Mesendoderm (in vitro differentiated cells): ENCODE results near the gene PXMP4.
A peak's percentile ranks its signal among the peaks of the same experiment; 100 is the strongest.

ENCODE experiments used
- DNase-seq: peaks from one replicate; pipeline ENCODE4 v3.0.0; 2013
- H2AK5ac ChIP-seq: 2 replicates; pipeline ENCODE4 v1.6.1; 2013; ENCODE audit warnings: low read length, inconsistent platforms
- H2BK120ac ChIP-seq: 2 replicates; pipeline ENCODE4 v1.6.1; 2013; ENCODE audit warnings: low read depth, mild to moderate bottlenecking, low read length, moderate library complexity, mixed read lengths
- H2BK15ac ChIP-seq: replicated peaks from 2 replicates; pipeline ENCODE4 v1.6.1; 2013; ENCODE audit warnings: low read depth, mild to moderate bottlenecking, moderate library complexity
- H2BK5ac ChIP-seq: 2 replicates; pipeline ENCODE4 v1.6.1; 2013; ENCODE audit warnings: low read length, inconsistent platforms
- H3K18ac ChIP-seq: 2 replicates; pipeline ENCODE4 v1.6.1; 2013; ENCODE audit warnings: mild to moderate bottlenecking, low read length, mixed read lengths
- H3K23ac ChIP-seq: one replicate; pipeline ENCODE4 v1.6.1; 2013; ENCODE audit warnings: low read length
- H3K27ac ChIP-seq: 2 replicates; pipeline ENCODE4 v1.5.1; 2013; ENCODE audit warnings: low read depth, mild to moderate bottlenecking, inconsistent platforms, low read length, moderate library complexity
- H3K27me3 ChIP-seq: 2 replicates; pipeline ENCODE4 v1.6.1; 2013; ENCODE audit warnings: low read length, control low read depth, mild to moderate bottlenecking, inconsistent platforms; ENCODE audit not compliant: insufficient read depth, poor library complexity
- H3K36me3 ChIP-seq: 2 replicates; pipeline ENCODE4 v1.6.1; 2013; ENCODE audit warnings: low read length, inconsistent platforms; ENCODE audit not compliant: control insufficient read depth, insufficient read depth
- H3K4ac ChIP-seq: one replicate; pipeline ENCODE4 v1.6.1; 2013; ENCODE audit warnings: low read depth, mild to moderate bottlenecking, low read length, moderate library complexity
- H3K4me1 ChIP-seq: 2 replicates; pipeline ENCODE4 v1.6.1; 2013; ENCODE audit warnings: low read depth, low read length, inconsistent platforms; ENCODE audit not compliant: control insufficient read depth
- H3K4me2 ChIP-seq: 2 replicates; pipeline ENCODE4 v1.6.1; 2013; ENCODE audit warnings: low read length
- H3K4me3 ChIP-seq: 2 replicates; pipeline ENCODE4 v1.5.1; 2013; ENCODE audit warnings: mild to moderate bottlenecking, low read length
- H3K56ac ChIP-seq: one replicate; pipeline ENCODE4 v1.6.1; 2013; ENCODE audit warnings: low read length
- H3K79me1 ChIP-seq: 2 replicates; pipeline ENCODE4 v1.6.1; 2013; ENCODE audit warnings: low read length, inconsistent platforms
- H3K79me2 ChIP-seq: 2 replicates; pipeline ENCODE4 v1.6.1; 2013; ENCODE audit warnings: mild to moderate bottlenecking, low read length; ENCODE audit not compliant: control insufficient read depth, insufficient read depth
- H3K9ac ChIP-seq: 2 replicates; pipeline ENCODE4 v1.6.1; 2013; ENCODE audit warnings: low read length, inconsistent platforms
- H4K5ac ChIP-seq: one replicate; pipeline ENCODE4 v1.6.1; 2013; ENCODE audit warnings: low read length
- H4K8ac ChIP-seq: one replicate; pipeline ENCODE4 v1.6.1; 2013; ENCODE audit warnings: low read depth, mild to moderate bottlenecking, control low read depth, low read length, moderate library complexity
- WGBS: extraction: QIAGEN DNeasy Blood & Tissue Kit; methylation state at CpG from one replicate; pipeline ENCODE4 v1.1.7; 2013; ENCODE audit warnings: low lambda C conversion rate, missing lambda C conversion rate; ENCODE audit not compliant: insufficient coverage; ENCODE audit errors: extremely low coverage; 5-methylcytosine and 5-hydroxymethylcytosine counted together

Gene PXMP4

GRCh38 chr20:33739493-33739892 is 19.4 kb upstream of the PXMP4 start:
- Histone ChIP-seq H3K56ac (no peak overlapping the region), H3K36me3 (no peaks in the 10 kb centered on the region), H3K79me1 (no peaks in the 10 kb centered on the region), H3K27me3 (no peaks in the 10 kb centered on the region), H3K4me3 (no peak overlapping the region), H3K4ac (no peak overlapping the region), H2AK5ac (no peak overlapping the region), H2BK15ac (no peak overlapping the region), H3K23ac (no peak overlapping the region), H2BK5ac (no peak overlapping the region), H3K79me2 (no peaks in the 10 kb centered on the region), H4K8ac (no peak overlapping the region), H3K4me1 (no peaks in the 10 kb centered on the region), H3K4me2 (no peak overlapping the region), H3K9ac (no peak overlapping the region), H4K5ac (no peak overlapping the region), H3K18ac (no peak overlapping the region), H3K27ac (no peak overlapping the region), H2BK120ac (no peak overlapping the region)
- no CpG with 5 or more reads among the region's 7 CpGs for WGBS
- DNase-seq, result no peak

GRCh38 chr20:33736962-33737361 is 16.9 kb upstream of the PXMP4 start:
- H3K4me3 ChIP-seq, result no peak overlapping the region
- no peak overlapping the region for H2BK15ac ChIP-seq
- WGBS, result no CpG with 5 or more reads among the region's 3 CpGs
- no peak overlapping the region for H3K9ac ChIP-seq
- no peak overlapping the region for H3K56ac ChIP-seq
- no peak overlapping the region for H3K18ac ChIP-seq
- H2BK5ac ChIP-seq, result no peak overlapping the region
- no peak overlapping the region for H4K8ac ChIP-seq
- H3K79me1 ChIP-seq, result no peaks in the 10 kb centered on the region
- H3K79me2 ChIP-seq, result no peaks in the 10 kb centered on the region
- H2AK5ac ChIP-seq, result no peak overlapping the region
- DNase-seq, result no peak
- peaks cover 5% of the 10 kb centered on the region for H3K4me1 ChIP-seq
- no peaks in the 10 kb centered on the region for H3K36me3 ChIP-seq
- no peak overlapping the region for H3K4me2 ChIP-seq
- no peak overlapping the region for H4K5ac ChIP-seq
- H3K23ac ChIP-seq, result no peak overlapping the region
- no peak overlapping the region for H3K27ac ChIP-seq
- no peaks in the 10 kb centered on the region for H3K27me3 ChIP-seq
- H3K4ac ChIP-seq, result no peak overlapping the region
- H2BK120ac ChIP-seq, result no peak overlapping the region

- Histone ChIP-seq H3K4ac (no peak overlapping the region), H3K27ac (no peak overlapping the region), H3K4me1 (peaks cover 5% of the 10 kb centered on the region), H3K79me1 (no peaks in the 10 kb centered on the region), H3K4me3 (no peak overlapping the region), H2AK5ac (no peak overlapping the region), H4K5ac (no peak overlapping the region), H4K8ac (no peak overlapping the region), H3K9ac (no peak overlapping the region), H3K4me2 (no peak overlapping the region), H3K23ac (no peak overlapping the region), H2BK5ac (no peak overlapping the region), H3K79me2 (no peaks in the 10 kb centered on the region), H3K36me3 (no peaks in the 10 kb centered on the region), H2BK120ac (no peak overlapping the region), H3K27me3 (no peaks in the 10 kb centered on the region), H3K18ac (peak overlapping the region; percentile 28), H3K56ac (no peak overlapping the region), H2BK15ac (no peak overlapping the region)
- no CpG with 5 or more reads among the region's 6 CpGs for WGBS
- DNase-seq, result peak; percentile 87
Measured at GRCh38 chr20:33733654-33734576, 13.8 kb upstream of the PXMP4 start.

GRCh38 chr20:33732166-33732970 is 12.3 kb upstream of the PXMP4 start:
- Histone ChIP-seq H4K8ac (peak overlapping the region; percentile 6), H3K4ac (peak overlapping the region; percentile 95), H3K27ac (peak overlapping the region; percentile 81), H3K23ac (no peak overlapping the region), H3K18ac (peak overlapping the region; percentile 96), H2BK15ac (peak overlapping the region; percentile 66), H4K5ac (no peak overlapping the region), H3K79me1 (no peaks in the 10 kb centered on the region), H3K27me3 (no peaks in the 10 kb centered on the region), H2BK5ac (no peak overlapping the region), H3K56ac (peak overlapping the region; percentile 98), H3K36me3 (no peaks in the 10 kb centered on the region), H2AK5ac (no peak overlapping the region), H3K79me2 (no peaks in the 10 kb centered on the region), H3K4me3 (peak overlapping the region; percentile 58), H2BK120ac (peak overlapping the region; percentile 77), H3K9ac (peak overlapping the region; percentile 89), H3K4me1 (peaks cover 5% of the 10 kb centered on the region), H3K4me2 (peak overlapping the region; percentile 97)
- DNase-seq, result no peak
- WGBS, result no CpG with 5 or more reads among the region's 68 CpGs

- WGBS, result no CpG with 5 or more reads among the region's 57 CpGs
- Histone ChIP-seq H3K4ac (peak within 1 kb of the TSS; percentile 95), H2BK120ac (peak within 1 kb of the TSS; percentile 77), H3K18ac (peak within 1 kb of the TSS; percentile 96), H4K8ac (peak within 1 kb of the TSS; percentile 6), H3K4me3 (peak within 1 kb of the TSS; percentile 58), H2BK5ac (no peak within 1 kb of the TSS), H3K79me1 (no peaks in the 10 kb centered on the region), H3K27ac (peak within 1 kb of the TSS; percentile 81), H4K5ac (no peak within 1 kb of the TSS), H3K4me1 (peaks cover 5% of the 10 kb centered on the region), H2BK15ac (peak within 1 kb of the TSS; percentile 66), H3K23ac (no peak within 1 kb of the TSS), H3K4me2 (peak within 1 kb of the TSS; percentile 97), H3K36me3 (no peaks in the 10 kb centered on the region), H3K27me3 (no peaks in the 10 kb centered on the region), H3K79me2 (no peaks in the 10 kb centered on the region), H2AK5ac (no peak within 1 kb of the TSS), H3K56ac (peak within 1 kb of the TSS; percentile 98), H3K9ac (peak within 1 kb of the TSS; percentile 89)
- peak; percentile 91 for DNase-seq
Measured at GRCh38 chr20:33731693-33732165, 11.6 kb upstream of the PXMP4 start, which contains the start of gene ZNF341. Gene ZNF341 (plus strand): TSS chr20:33731996. CDS start chr20:33732022, 26 bp downstream.
